Keratinocyte (primary cell): ENCODE measurements around the gene DCHS1. TPM values are rescaled to one million over a fixed set of nuclear protein-coding genes. Genes with fewer than 3 reads are reported as not detected.

Experiments used
- DNase-seq: peaks from one replicate; pipeline ENCODE4 v3.0.0-alpha.2; 2011; ENCODE audit warnings: low read depth, missing footprints, low spot score
- FAIRE-seq: peaks from 2 replicates; lab custom pipeline; 2011; peaks lifted over from hg19 to GRCh38; lab: Jason Lieb, UNC
- H2AFZ ChIP-seq: 2 replicates; pipeline ENCODE4 v1.6.0; 2012; ENCODE audit warnings: low read length, control low read depth, inconsistent platforms; ENCODE audit not compliant: control insufficient read depth
- H3K27ac ChIP-seq: 2 replicates; pipeline ENCODE4 v1.5.1; 2011; ENCODE audit warnings: low read length; ENCODE audit not compliant: control insufficient read depth, insufficient read depth
- H3K27me3 ChIP-seq: 3 replicates; pipeline ENCODE4 v1.6.0; 2011; ENCODE audit warnings: low read length; ENCODE audit not compliant: control insufficient read depth, insufficient read depth; ENCODE audit errors: extremely low read depth
- H3K36me3 ChIP-seq, 2 experiments: 2 replicates in 1 of 2; 3 replicates in 1 of 2; pipeline ENCODE4 v1.5.1; 2011; ENCODE audit warnings: low read length in 2 of 2, mild to moderate bottlenecking in 1 of 2; ENCODE audit not compliant: control insufficient read depth in 2 of 2, insufficient read depth in 2 of 2; ENCODE audit errors: extremely low read depth in 1 of 2
- H3K4me1 ChIP-seq: 3 replicates; pipeline ENCODE4 v1.5.1; 2011; ENCODE audit warnings: low read length; ENCODE audit not compliant: control insufficient read depth, insufficient read depth; ENCODE audit errors: extremely low read depth
- H3K4me2 ChIP-seq: 3 replicates; pipeline ENCODE4 v1.6.0; 2011; ENCODE audit warnings: low read depth, low read length; ENCODE audit not compliant: control insufficient read depth, insufficient read depth; ENCODE audit errors: extremely low read depth
- H3K4me3 ChIP-seq, 3 experiments: fragments of 200-600 bp in 1 of 3; sonication (generic) in 1 of 3; 2 replicates in 2 of 3; 3 replicates in 1 of 3; pipeline ENCODE4 v1.5.1; 2011 to 2016; ENCODE audit warnings: low read length in 3 of 3, mild to moderate bottlenecking in 3 of 3, control low read depth in 2 of 3, inconsistent platforms in 1 of 3, low read depth in 1 of 3, mixed read lengths in 1 of 3, mixed run types in 1 of 3, moderate library complexity in 1 of 3; ENCODE audit not compliant: control insufficient read depth in 2 of 3, insufficient read depth in 2 of 3; ENCODE audit errors: extremely low read depth in 1 of 3
- H3K79me2 ChIP-seq: 2 replicates; pipeline ENCODE4 v1.6.0; 2012; ENCODE audit warnings: low read length; ENCODE audit not compliant: control insufficient read depth, insufficient read depth
- H3K9ac ChIP-seq: 3 replicates; pipeline ENCODE4 v1.6.0; 2011; ENCODE audit warnings: low read length; ENCODE audit not compliant: control insufficient read depth, insufficient read depth; ENCODE audit errors: extremely low read depth
- H3K9me1 ChIP-seq: 3 replicates; pipeline ENCODE4 v1.6.0; 2011; ENCODE audit warnings: low read length; ENCODE audit not compliant: control insufficient read depth, insufficient read depth; ENCODE audit errors: extremely low read depth
- H3K9me3 ChIP-seq: 2 replicates; pipeline ENCODE4 v1.5.1; 2012; ENCODE audit warnings: low read depth, low read length; ENCODE audit not compliant: control insufficient read depth
- H4K20me1 ChIP-seq: 3 replicates; pipeline ENCODE4 v1.6.0; 2011; ENCODE audit warnings: low read length; ENCODE audit not compliant: control insufficient read depth, insufficient read depth; ENCODE audit errors: extremely low read depth
- EZH2 ChIP-seq: IDR thresholded peaks from one replicate; pipeline ENCODE4 v1.6.1; 2012; ENCODE audit warnings: inconsistent platforms, mild to moderate bottlenecking, low read length, moderate library complexity
- dilution Hi-C: fragments of 300-500 bp; cut with MboI; formaldehyde crosslinking; loops from one replicate; pipeline ENCODE4 v1.7.0; 2020; ENCODE audit warnings: low sequenced_read_pairs; ENCODE audit not compliant: extremely low pct_ligation_motif_present
- polyA plus RNA-seq, 5 experiments: library from polyadenylated mRNA; depleted of rRNA in 3 of 5; stranded (reverse) in 3 of 5; stranded (forward) in 1 of 5; unstranded in 1 of 5; fragments of >200 nt; gene quantifications; 1 replicate in 1 of 5; 2 replicates in 3 of 5; 3 replicates in 1 of 5; pipeline versions ENCODE4 v1.2.1 to v1.2.3, GENCODE V29; 2011 to 2012; ENCODE audit warnings: missing spikeins in 2 of 5, low read depth in 1 of 5, low replicate concordance in 1 of 5
- TF ChIP-seq, protein P1 (sequence below), 3 experiments: IDR thresholded peaks in 1 of 3; conservative IDR thresholded peaks in 1 of 3; optimal IDR thresholded peaks in 1 of 3; 2 replicates in 2 of 3; 3 replicates in 1 of 3; pipeline versions ENCODE3 to v1.5.1; 2011; ENCODE audit warnings: low read length in 3 of 3, mild to moderate bottlenecking in 3 of 3, moderate library complexity in 2 of 3, control low read depth in 1 of 3, inconsistent platforms in 1 of 3; ENCODE audit not compliant: insufficient read depth in 2 of 3; ENCODE audit errors: extremely low read depth in 1 of 3

DCHS1 gene
- polyA plus RNA-seq, 1 donor (not counting 4 experiments of a cell fraction or from before 2014, with no cell fraction given) = 0.03 TPM

DNA sequence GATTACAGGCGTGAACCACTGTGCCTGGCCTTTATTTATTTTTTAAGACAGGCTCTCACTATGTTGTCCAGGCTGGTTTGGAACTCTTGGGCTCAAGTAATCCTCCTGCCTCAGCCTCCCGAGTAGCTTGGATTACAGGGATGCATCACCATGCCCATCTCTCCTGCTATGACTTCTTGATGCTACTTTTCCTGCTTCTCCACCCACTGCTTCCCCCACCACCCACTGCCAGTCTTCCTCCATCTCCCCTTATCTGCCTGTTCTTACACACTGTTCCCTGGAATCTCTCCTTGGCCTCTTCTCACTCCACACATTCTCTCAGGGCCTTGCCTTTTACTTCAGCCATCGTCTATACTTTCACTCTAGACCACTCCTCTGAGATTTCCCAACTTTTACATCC lies 19.1 kb downstream of the DCHS1 start:
- Histone ChIP-seq H3K27me3 (peaks cover 7% of the 10 kb centered on the region), H2AFZ (no peak overlapping the region), H3K9me1 (no peaks in the 10 kb centered on the region), H3K27ac (no peak overlapping the region), H3K4me1 (no peaks in the 10 kb centered on the region), H3K9ac (no peak overlapping the region), H3K4me3 (no peak overlapping the region), H3K9me3 (no peaks in the 10 kb centered on the region), H4K20me1 (no peaks in the 10 kb centered on the region), H3K36me3 (no peaks in the 10 kb centered on the region), H3K79me2 (no peaks in the 10 kb centered on the region), H3K4me2 (no peak overlapping the region)
- FAIRE-seq (no peak), DNase-seq (no peak)
- TF ChIP-seq, protein P1, sequence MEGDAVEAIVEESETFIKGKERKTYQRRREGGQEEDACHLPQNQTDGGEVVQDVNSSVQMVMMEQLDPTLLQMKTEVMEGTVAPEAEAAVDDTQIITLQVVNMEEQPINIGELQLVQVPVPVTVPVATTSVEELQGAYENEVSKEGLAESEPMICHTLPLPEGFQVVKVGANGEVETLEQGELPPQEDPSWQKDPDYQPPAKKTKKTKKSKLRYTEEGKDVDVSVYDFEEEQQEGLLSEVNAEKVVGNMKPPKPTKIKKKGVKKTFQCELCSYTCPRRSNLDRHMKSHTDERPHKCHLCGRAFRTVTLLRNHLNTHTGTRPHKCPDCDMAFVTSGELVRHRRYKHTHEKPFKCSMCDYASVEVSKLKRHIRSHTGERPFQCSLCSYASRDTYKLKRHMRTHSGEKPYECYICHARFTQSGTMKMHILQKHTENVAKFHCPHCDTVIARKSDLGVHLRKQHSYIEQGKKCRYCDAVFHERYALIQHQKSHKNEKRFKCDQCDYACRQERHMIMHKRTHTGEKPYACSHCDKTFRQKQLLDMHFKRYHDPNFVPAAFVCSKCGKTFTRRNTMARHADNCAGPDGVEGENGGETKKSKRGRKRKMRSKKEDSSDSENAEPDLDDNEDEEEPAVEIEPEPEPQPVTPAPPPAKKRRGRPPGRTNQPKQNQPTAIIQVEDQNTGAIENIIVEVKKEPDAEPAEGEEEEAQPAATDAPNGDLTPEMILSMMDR (optimal IDR thresholded peaks at IDR 0.05 in 1 of 3, IDR thresholded peaks at IDR 0.05 in 1 of 3, conservative IDR thresholded peaks at IDR 0.05 in 1 of 3; ENCODE audit: extremely low read depth in 1 of 3, insufficient read depth in 2 of 3, low read length in 3 of 3) = no peak
- TF ChIP-seq EZH2 = no peak
- dilution Hi-C loops = no loop called here

DNA sequence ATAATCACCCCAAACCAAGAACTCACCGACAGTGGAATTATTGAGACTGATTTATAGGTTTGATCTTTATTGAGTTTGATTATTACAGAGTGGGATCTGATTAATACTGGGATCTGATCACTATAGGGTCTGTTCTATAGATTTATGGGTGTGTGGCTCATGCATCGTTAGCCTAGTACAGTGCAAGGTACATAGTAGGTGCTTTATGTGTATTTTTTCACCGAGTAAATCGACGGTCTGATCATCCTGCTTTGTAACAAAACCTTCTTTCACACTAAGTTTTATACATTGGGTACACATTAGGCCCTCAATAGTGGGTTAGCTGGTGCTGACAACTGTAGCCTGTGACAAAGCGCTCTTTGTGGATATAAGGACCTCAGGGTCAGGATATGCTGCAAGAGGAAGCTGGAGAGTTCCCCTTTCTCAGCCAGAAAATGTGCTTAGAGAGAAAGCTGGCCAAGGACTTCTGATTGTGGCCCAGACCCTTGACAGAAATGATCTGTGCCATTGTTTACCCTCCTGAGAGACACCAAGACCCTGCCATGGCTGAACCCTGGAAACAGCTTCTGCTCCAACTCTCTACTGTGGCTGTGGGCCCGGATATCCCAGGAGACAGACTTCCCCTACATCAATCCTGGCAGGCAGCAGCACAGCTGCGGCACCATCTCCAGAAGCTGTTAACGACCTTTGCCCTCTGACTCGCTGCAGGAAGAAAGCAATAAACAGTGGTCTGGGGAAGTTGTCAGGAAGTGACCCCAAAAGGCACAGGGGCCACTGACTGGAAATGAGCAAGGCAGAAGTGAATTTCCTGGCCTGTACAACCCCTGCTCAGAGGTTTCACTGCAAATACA lies 20.3 kb downstream of the DCHS1 start:
- Histone ChIP-seq H3K9ac (no peak overlapping the region), H3K27me3 (peaks cover 18% of the 10 kb centered on the region), H3K4me2 (no peak overlapping the region), H3K9me1 (no peaks in the 10 kb centered on the region), H2AFZ (no peak overlapping the region), H3K36me3 (no peaks in the 10 kb centered on the region), H3K4me3 (no peak overlapping the region), H3K9me3 (no peaks in the 10 kb centered on the region), H3K79me2 (no peaks in the 10 kb centered on the region), H3K27ac (no peak overlapping the region), H4K20me1 (no peaks in the 10 kb centered on the region), H3K4me1 (no peaks in the 10 kb centered on the region)
- FAIRE-seq (no peak), DNase-seq (no peak)
- dilution Hi-C loops = no loop called here
- TF ChIP-seq, protein P1 (optimal IDR thresholded peaks at IDR 0.05 in 1 of 3, IDR thresholded peaks at IDR 0.05 in 1 of 3, conservative IDR thresholded peaks at IDR 0.05 in 1 of 3; ENCODE audit: extremely low read depth in 1 of 3, insufficient read depth in 2 of 3, low read length in 3 of 3) = no peak
- TF ChIP-seq EZH2 = no peak
